Measurements from ENCODE around the gene IL34. TPM values are rescaled to one million over a fixed set of nuclear protein-coding genes. Genes with fewer than 3 reads are reported as not detected.

IL34 gene
- total and polyA plus RNA-seq, 2 experiments from 2014 or later: 4.3 to 6.6 TPM

DNA sequence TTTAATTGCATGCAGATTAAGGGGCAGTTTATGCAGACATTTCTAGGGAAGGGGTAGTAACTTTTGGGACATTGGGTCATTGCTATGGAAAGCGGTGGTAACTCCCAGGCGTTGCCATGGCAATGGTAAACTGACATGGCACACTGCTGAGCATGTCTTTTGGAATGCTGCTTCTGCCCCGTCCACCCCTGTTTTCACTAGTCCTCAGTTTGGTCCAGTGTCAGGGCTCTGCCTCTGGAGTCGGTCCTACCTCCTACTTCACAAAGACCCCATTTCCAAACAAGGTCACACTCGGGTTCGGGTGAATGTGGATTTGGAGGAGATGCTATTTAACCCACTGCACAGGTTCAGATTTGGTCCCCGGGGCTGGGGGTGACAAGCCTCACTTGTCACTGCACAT, 2.9 kb downstream of the IL34 start (continued):
- TF ChIP-seq, protein P1, sequence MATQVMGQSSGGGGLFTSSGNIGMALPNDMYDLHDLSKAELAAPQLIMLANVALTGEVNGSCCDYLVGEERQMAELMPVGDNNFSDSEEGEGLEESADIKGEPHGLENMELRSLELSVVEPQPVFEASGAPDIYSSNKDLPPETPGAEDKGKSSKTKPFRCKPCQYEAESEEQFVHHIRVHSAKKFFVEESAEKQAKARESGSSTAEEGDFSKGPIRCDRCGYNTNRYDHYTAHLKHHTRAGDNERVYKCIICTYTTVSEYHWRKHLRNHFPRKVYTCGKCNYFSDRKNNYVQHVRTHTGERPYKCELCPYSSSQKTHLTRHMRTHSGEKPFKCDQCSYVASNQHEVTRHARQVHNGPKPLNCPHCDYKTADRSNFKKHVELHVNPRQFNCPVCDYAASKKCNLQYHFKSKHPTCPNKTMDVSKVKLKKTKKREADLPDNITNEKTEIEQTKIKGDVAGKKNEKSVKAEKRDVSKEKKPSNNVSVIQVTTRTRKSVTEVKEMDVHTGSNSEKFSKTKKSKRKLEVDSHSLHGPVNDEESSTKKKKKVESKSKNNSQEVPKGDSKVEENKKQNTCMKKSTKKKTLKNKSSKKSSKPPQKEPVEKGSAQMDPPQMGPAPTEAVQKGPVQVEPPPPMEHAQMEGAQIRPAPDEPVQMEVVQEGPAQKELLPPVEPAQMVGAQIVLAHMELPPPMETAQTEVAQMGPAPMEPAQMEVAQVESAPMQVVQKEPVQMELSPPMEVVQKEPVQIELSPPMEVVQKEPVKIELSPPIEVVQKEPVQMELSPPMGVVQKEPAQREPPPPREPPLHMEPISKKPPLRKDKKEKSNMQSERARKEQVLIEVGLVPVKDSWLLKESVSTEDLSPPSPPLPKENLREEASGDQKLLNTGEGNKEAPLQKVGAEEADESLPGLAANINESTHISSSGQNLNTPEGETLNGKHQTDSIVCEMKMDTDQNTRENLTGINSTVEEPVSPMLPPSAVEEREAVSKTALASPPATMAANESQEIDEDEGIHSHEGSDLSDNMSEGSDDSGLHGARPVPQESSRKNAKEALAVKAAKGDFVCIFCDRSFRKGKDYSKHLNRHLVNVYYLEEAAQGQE (IDR thresholded peaks at IDR 0.05; ENCODE audit: unreplicated experiment): no peak
- TF ChIP-seq NANOG (IDR thresholded peaks at IDR 0.05; ENCODE audit: borderline replicate concordance) (no peak), ZNF331 (CRISPR knock-in tag; IDR thresholded peaks at IDR 0.05; ENCODE audit: low read depth) (no peak), EZH2phosphoT487 (IDR thresholded peaks at IDR 0.05; ENCODE audit: unreplicated experiment) (no peak), EZH2 (IDR thresholded peaks at IDR 0.05; ENCODE audit: low read depth, unreplicated experiment) (no peak)
- TF ChIP-seq, protein P2, sequence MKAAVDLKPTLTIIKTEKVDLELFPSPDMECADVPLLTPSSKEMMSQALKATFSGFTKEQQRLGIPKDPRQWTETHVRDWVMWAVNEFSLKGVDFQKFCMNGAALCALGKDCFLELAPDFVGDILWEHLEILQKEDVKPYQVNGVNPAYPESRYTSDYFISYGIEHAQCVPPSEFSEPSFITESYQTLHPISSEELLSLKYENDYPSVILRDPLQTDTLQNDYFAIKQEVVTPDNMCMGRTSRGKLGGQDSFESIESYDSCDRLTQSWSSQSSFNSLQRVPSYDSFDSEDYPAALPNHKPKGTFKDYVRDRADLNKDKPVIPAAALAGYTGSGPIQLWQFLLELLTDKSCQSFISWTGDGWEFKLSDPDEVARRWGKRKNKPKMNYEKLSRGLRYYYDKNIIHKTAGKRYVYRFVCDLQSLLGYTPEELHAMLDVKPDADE (IDR thresholded peaks at IDR 0.05): no peak

DNA sequence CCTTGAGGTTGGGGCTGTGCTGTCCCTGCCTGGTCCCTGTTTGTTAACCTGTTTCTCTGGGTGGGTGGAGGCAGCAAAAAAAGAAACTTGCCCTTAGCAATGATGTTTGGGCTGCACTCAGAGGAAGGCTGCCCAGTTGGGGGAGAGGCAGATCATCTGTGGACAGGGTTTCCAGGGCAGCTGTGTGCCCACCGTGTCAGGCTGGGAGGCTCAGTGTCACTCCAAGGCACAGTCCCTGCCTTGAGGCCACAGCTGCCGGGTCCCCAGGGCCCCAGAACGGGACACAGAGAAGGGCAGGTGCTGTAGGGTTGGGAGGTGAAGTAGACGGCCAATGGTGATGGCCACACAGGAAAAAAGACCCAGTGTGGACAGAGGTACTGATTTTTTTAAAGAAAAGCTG, 3.9 kb downstream of the IL34 start:
- Histone ChIP-seq H3F3A (replicated peaks; ENCODE audit: low read depth) (no peaks in the 10 kb centered on the region), H4K20me1 (replicated peaks; ENCODE audit: insufficient read depth) (no peaks in the 10 kb centered on the region), H3K79me2 (replicated peaks; ENCODE audit: insufficient read depth) (no peaks in the 10 kb centered on the region), H3K27ac (ENCODE audit: low read depth) (no peak overlapping the region), H3K4me1 (ENCODE audit: insufficient read depth) (no peaks in the 10 kb centered on the region), H3K9me2 (ENCODE audit: insufficient read depth) (no peaks in the 10 kb centered on the region), H3K27me3 (ENCODE audit: insufficient read depth) (no peaks in the 10 kb centered on the region), H3K36me3 (ENCODE audit: insufficient read depth) (no peaks in the 10 kb centered on the region), H2AFZ (no peak overlapping the region), H3K4me2 (no peak overlapping the region), H3K4me3 (no peak overlapping the region)
- peaks cover 18% of the 10 kb centered on the region for H3K36me3 Mint-ChIP-seq (ENCODE audit: low read depth)
- peaks cover 12% of the 10 kb centered on the region for H3K9me3 Mint-ChIP-seq
- peaks cover 3% of the 10 kb centered on the region for H3K27me3 Mint-ChIP-seq (ENCODE audit: insufficient read depth, low read depth, poor library complexity)
- H3K4me1 Mint-ChIP-seq: peaks cover 17% of the 10 kb centered on the region
- no peak for ATAC-seq
- H3K27ac Mint-ChIP-seq: no peak overlapping the region
- no peak for DNase-seq (ENCODE audit: low spot score)
- H3K4me3 Mint-ChIP-seq: no peak overlapping the region
- no peak for TF ChIP-seq POLR2AphosphoS5 (IDR thresholded peaks at IDR 0.05; ENCODE audit: low read depth)
- TF ChIP-seq STAT1 (IDR thresholded peaks at IDR 0.05; ENCODE audit: unreplicated experiment): no peak
- TF ChIP-seq ZNF331 (CRISPR knock-in tag; IDR thresholded peaks at IDR 0.05; ENCODE audit: low read depth): no peak
- no peak for TF ChIP-seq EZH2 (IDR thresholded peaks at IDR 0.05; ENCODE audit: low read depth, unreplicated experiment)
- TF ChIP-seq JUNB (IDR thresholded peaks at IDR 0.05; ENCODE audit: unreplicated experiment): no peak
- TF ChIP-seq, protein P2 (IDR thresholded peaks at IDR 0.05): no peak
- TF ChIP-seq EZH2phosphoT487 (IDR thresholded peaks at IDR 0.05; ENCODE audit: unreplicated experiment): no peak
- TF ChIP-seq NANOG (IDR thresholded peaks at IDR 0.05; ENCODE audit: borderline replicate concordance): no peak
- TF ChIP-seq, protein P3, sequence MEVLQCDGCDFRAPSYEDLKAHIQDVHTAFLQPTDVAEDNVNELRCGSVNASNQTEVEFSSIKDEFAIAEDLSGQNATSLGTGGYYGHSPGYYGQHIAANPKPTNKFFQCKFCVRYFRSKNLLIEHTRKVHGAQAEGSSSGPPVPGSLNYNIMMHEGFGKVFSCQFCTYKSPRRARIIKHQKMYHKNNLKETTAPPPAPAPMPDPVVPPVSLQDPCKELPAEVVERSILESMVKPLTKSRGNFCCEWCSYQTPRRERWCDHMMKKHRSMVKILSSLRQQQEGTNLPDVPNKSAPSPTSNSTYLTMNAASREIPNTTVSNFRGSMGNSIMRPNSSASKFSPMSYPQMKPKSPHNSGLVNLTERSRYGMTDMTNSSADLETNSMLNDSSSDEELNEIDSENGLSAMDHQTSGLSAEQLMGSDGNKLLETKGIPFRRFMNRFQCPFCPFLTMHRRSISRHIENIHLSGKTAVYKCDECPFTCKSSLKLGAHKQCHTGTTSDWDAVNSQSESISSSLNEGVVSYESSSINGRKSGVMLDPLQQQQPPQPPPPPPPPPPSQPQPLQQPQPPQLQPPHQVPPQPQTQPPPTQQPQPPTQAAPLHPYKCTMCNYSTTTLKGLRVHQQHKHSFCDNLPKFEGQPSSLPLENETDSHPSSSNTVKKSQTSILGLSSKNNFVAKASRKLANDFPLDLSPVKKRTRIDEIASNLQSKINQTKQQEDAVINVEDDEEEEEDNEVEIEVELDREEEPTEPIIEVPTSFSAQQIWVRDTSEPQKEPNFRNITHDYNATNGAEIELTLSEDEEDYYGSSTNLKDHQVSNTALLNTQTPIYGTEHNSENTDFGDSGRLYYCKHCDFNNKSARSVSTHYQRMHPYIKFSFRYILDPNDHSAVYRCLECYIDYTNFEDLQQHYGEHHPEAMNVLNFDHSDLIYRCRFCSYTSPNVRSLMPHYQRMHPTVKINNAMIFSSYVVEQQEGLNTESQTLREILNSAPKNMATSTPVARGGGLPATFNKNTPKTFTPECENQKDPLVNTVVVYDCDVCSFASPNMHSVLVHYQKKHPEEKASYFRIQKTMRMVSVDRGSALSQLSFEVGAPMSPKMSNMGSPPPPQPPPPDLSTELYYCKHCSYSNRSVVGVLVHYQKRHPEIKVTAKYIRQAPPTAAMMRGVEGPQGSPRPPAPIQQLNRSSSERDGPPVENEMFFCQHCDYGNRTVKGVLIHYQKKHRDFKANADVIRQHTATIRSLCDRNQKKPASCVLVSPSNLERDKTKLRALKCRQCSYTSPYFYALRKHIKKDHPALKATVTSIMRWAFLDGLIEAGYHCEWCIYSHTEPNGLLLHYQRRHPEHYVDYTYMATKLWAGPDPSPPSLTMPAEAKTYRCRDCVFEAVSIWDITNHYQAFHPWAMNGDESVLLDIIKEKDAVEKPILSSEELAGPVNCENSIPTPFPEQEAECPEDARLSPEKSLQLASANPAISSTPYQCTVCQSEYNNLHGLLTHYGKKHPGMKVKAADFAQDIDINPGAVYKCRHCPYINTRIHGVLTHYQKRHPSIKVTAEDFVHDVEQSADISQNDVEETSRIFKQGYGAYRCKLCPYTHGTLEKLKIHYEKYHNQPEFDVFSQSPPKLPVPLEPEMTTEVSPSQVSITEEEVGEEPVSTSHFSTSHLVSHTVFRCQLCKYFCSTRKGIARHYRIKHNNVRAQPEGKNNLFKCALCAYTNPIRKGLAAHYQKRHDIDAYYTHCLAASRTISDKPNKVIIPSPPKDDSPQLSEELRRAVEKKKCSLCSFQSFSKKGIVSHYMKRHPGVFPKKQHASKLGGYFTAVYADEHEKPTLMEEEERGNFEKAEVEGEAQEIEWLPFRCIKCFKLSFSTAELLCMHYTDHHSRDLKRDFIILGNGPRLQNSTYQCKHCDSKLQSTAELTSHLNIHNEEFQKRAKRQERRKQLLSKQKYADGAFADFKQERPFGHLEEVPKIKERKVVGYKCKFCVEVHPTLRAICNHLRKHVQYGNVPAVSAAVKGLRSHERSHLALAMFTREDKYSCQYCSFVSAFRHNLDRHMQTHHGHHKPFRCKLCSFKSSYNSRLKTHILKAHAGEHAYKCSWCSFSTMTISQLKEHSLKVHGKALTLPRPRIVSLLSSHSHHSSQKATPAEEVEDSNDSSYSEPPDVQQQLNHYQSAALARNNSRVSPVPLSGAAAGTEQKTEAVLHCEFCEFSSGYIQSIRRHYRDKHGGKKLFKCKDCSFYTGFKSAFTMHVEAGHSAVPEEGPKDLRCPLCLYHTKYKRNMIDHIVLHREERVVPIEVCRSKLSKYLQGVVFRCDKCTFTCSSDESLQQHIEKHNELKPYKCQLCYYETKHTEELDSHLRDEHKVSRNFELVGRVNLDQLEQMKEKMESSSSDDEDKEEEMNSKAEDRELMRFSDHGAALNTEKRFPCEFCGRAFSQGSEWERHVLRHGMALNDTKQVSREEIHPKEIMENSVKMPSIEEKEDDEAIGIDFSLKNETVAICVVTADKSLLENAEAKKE (CRISPR knock-in tag; IDR thresholded peaks at IDR 0.05): no peak
- no peak for TF ChIP-seq CREB1 (CRISPR knock-in tag; IDR thresholded peaks at IDR 0.05; ENCODE audit: low read depth)

All from GM23338 (cell line).